ENCODE measurements around the gene PARD6G. TPM values are rescaled to one million over a fixed set of nuclear protein-coding genes. Genes with fewer than 3 reads are reported as not detected.

Gene PARD6G
- total RNA-seq, 1 donor from 2014 or later: 21.8 TPM

DNA sequence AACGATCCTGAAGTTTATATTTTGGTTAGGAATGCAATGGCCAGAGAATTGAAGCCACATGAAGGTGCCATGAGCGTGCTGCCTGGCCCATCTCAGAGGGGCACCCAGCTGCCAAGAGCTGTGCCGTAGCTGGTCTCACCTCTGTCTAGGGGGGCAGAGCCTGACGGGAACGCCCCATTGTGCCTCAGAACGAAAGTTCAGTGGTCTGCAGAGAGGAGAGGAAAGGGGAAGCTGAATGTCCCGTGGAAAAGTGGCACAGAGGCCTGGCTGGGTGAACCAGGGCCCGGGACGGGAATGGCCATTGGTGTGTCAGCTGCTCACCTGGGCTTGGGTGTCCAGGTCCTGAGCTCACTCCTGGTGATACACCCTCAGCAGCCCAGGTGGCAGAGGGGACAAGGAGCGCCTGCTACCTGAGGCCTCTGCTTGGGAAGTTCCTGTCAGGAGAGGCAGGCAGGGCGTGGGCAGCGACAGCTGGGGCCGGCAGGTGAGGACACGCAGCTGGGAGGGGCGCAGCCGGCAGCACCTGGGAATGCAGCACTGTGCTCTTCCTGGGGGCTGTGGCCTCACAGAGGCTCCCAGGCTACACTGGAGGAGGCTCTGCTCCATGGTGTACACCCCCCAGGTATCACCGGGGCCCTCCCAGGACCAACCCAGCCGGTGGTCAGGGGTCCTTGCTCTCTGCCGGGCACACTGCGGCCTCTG lies 67.3 kb downstream of the PARD6G start:
- H3K4me1 Mint-ChIP-seq: peaks cover 32% of the 10 kb centered on the region
- H3F3A ChIP-seq (ENCODE audit: low read depth): no peaks in the 10 kb centered on the region
- no peaks in the 10 kb centered on the region for H3K27me3 ChIP-seq
- no peaks in the 10 kb centered on the region for H3K79me2 ChIP-seq (ENCODE audit: low read depth)
- no peak for TF ChIP-seq EZH2 (IDR thresholded peaks at IDR 0.05)
- TF ChIP-seq, protein P1, sequence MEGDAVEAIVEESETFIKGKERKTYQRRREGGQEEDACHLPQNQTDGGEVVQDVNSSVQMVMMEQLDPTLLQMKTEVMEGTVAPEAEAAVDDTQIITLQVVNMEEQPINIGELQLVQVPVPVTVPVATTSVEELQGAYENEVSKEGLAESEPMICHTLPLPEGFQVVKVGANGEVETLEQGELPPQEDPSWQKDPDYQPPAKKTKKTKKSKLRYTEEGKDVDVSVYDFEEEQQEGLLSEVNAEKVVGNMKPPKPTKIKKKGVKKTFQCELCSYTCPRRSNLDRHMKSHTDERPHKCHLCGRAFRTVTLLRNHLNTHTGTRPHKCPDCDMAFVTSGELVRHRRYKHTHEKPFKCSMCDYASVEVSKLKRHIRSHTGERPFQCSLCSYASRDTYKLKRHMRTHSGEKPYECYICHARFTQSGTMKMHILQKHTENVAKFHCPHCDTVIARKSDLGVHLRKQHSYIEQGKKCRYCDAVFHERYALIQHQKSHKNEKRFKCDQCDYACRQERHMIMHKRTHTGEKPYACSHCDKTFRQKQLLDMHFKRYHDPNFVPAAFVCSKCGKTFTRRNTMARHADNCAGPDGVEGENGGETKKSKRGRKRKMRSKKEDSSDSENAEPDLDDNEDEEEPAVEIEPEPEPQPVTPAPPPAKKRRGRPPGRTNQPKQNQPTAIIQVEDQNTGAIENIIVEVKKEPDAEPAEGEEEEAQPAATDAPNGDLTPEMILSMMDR (IDR thresholded peaks at IDR 0.05): no peak
- TF ChIP-seq EZH2phosphoT487 (IDR thresholded peaks at IDR 0.05): no peak
- H3K4me3 Mint-ChIP-seq: no peak overlapping the region
- H4K20me1 ChIP-seq (ENCODE audit: low read depth): peaks cover 10% of the 10 kb centered on the region
- H3K9ac ChIP-seq: no peak overlapping the region
- no peaks in the 10 kb centered on the region for H3K36me3 ChIP-seq
- no peak overlapping the region for H3K4me3 ChIP-seq
- H3K27ac Mint-ChIP-seq: peak overlapping the region; percentile 50
- H3K9me3 Mint-ChIP-seq: peaks cover under 1% of the 10 kb centered on the region
- no peaks in the 10 kb centered on the region for H3K4me1 ChIP-seq
- no peak overlapping the region for H3K27ac ChIP-seq
- no peak overlapping the region for H2AFZ ChIP-seq (replicated peaks)
- no peak overlapping the region for H3K4me2 ChIP-seq
- no peaks in the 10 kb centered on the region for H3K9me3 ChIP-seq (ENCODE audit: low read depth)
- H3K36me3 Mint-ChIP-seq: peaks cover 9% of the 10 kb centered on the region
- peaks cover 4% of the 10 kb centered on the region for H3K27me3 Mint-ChIP-seq (ENCODE audit: insufficient read depth, low read depth)
- DNase-seq (ENCODE audit: low spot score): no peak

DNA sequence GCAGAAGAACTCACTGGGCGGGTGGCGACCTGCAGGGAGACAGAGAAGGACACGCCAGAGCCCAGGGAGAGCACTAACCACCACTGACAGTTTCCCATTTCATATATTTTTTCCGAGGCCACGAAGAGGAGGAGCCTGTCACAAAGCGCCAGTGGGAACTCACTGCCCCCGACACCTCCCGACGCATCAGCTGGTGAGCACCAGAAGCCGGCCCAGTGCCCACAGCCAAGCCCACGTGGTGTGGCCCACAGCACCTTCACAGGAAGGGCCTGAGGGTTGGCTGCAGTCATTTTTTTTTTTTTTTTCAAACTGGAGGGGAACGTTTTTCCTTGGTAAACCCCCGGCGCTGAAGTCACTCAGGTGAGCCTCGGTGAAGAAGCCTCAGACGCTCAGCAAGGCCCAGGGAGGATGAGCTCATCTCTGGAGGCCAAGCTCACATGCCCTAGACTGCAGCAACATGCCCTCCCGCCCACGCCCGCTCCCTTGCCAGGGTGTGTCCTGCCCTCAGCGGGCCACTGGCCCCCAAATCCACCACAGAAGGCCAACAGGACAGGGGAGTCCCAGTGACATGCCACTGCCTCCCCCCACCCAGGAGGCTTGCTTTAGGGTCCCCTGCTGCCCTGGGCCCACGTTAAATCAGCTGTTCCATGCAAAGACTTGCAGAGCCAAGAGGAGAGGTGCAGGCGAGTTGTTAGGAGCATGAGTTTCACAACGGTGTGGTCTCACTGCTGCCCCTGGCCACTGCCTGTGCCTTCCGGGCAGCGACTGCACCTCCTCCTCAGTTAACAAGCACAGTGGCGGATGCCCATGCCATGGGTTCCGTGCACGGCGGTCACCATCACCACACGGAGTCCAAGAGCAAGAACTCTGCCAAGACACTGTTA lies 68.1 kb downstream of the PARD6G start:
- Mint-ChIP-seq H3K4me1 (peaks cover 32% of the 10 kb centered on the region), H3K27ac (peak overlapping the region; percentile 50), H3K27me3 (ENCODE audit: insufficient read depth, low read depth) (peaks cover 4% of the 10 kb centered on the region), H3K36me3 (peaks cover 12% of the 10 kb centered on the region), H3K4me3 (no peak overlapping the region), H3K9me3 (peaks cover 3% of the 10 kb centered on the region)
- H3K9ac ChIP-seq: no peak overlapping the region
- no peaks in the 10 kb centered on the region for H3K27me3 ChIP-seq
- no peaks in the 10 kb centered on the region for H3K36me3 ChIP-seq
- no peak overlapping the region for H3K27ac ChIP-seq
- TF ChIP-seq, protein P1 (IDR thresholded peaks at IDR 0.05): no peak
- TF ChIP-seq EZH2phosphoT487 (IDR thresholded peaks at IDR 0.05) (no peak), EZH2 (IDR thresholded peaks at IDR 0.05) (no peak)
- no peak overlapping the region for H3K4me2 ChIP-seq
- no peaks in the 10 kb centered on the region for H3K4me1 ChIP-seq
- H3K9me3 ChIP-seq (ENCODE audit: low read depth): no peaks in the 10 kb centered on the region
- H4K20me1 ChIP-seq (ENCODE audit: low read depth): peaks cover 10% of the 10 kb centered on the region
- no peak overlapping the region for H2AFZ ChIP-seq (replicated peaks)
- no peaks in the 10 kb centered on the region for H3K79me2 ChIP-seq (ENCODE audit: low read depth)
- H3K4me3 ChIP-seq: no peak overlapping the region
- H3F3A ChIP-seq (ENCODE audit: low read depth): no peaks in the 10 kb centered on the region
- no peak for DNase-seq (ENCODE audit: low spot score)

DNA sequence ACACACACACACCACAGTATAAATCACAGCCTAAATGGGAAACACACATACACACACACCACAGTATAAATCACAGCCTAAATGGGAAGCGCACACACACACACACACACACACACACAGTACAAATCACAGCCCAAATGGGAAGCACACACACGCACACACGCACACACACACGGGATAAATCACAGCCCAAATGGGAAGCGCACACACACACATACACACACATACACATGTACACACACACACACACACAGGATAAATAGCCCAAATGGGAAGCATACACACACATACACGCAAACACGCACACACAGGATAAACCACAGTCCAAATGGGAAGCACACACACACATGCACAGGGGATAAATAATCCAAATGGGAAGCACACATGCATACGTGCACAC lies 70.2 kb downstream of the PARD6G start:
- H3K79me2 ChIP-seq (ENCODE audit: low read depth): no peaks in the 10 kb centered on the region
- H2AFZ ChIP-seq (replicated peaks): no peak overlapping the region
- H3K4me2 ChIP-seq: no peak overlapping the region
- no peak overlapping the region for H3K4me3 ChIP-seq
- no peaks in the 10 kb centered on the region for H3K36me3 ChIP-seq
- H3K4me1 Mint-ChIP-seq: peaks cover 32% of the 10 kb centered on the region
- peaks cover 12% of the 10 kb centered on the region for H3K36me3 Mint-ChIP-seq
- H3K27ac ChIP-seq: no peak overlapping the region
- no peaks in the 10 kb centered on the region for H3K9me3 ChIP-seq (ENCODE audit: low read depth)
- H3K4me1 ChIP-seq: no peaks in the 10 kb centered on the region
- H3K27ac Mint-ChIP-seq: peak overlapping the region; percentile 4
- no peaks in the 10 kb centered on the region for H3F3A ChIP-seq (ENCODE audit: low read depth)
- DNase-seq (ENCODE audit: low spot score): no peak
- peaks cover 12% of the 10 kb centered on the region for H4K20me1 ChIP-seq (ENCODE audit: low read depth)
- no peak overlapping the region for H3K4me3 Mint-ChIP-seq
- H3K27me3 ChIP-seq: no peaks in the 10 kb centered on the region
- H3K9me3 Mint-ChIP-seq: peaks cover 3% of the 10 kb centered on the region
- H3K27me3 Mint-ChIP-seq (ENCODE audit: insufficient read depth, low read depth): peaks cover 4% of the 10 kb centered on the region
- TF ChIP-seq EZH2 (IDR thresholded peaks at IDR 0.05) (no peak), EZH2phosphoT487 (IDR thresholded peaks at IDR 0.05) (no peak)
- TF ChIP-seq, protein P1 (IDR thresholded peaks at IDR 0.05): no peak
- no peak overlapping the region for H3K9ac ChIP-seq

All from neural progenitor cell (in vitro differentiated cells).